COLO829 (cell line): Measurements from ENCODE around the gene RPL10.

Source experiments
- DNase-seq: peaks from one replicate; pipeline ENCODE4 v3.0.0; 2012; ENCODE audit warnings: low spot score

The RPL10 gene

GRCh38 chrX:154397888-154398667, at the start of gene RPL10:
RPL10 (plus strand) TSS chrX:154398377; CDS start chrX:154398520, 143 bp downstream.
- DNase-seq = peak; percentile 98

GRCh38 chrX:154348646-154349358, 49.4 kb upstream of the RPL10 start:
- no peak for DNase-seq

GRCh38 chrX:154349359-154349935, 48.7 kb upstream of the RPL10 start:
- no peak for DNase-seq

- DNase-seq = no peak
Measured at GRCh38 chrX:154349979-154350378, 48.2 kb upstream of the RPL10 start.

GRCh38 chrX:154350429-154351182, 47.6 kb upstream of the RPL10 start:
- no peak for DNase-seq

- DNase-seq = no peak
Measured at GRCh38 chrX:154351183-154352011, 46.8 kb upstream of the RPL10 start.

GRCh38 chrX:154352012-154352401, 46.2 kb upstream of the RPL10 start:
- DNase-seq = no peak

- no peak for DNase-seq
Measured at GRCh38 chrX:154352466-154352865, 45.7 kb upstream of the RPL10 start.

- no peak for DNase-seq
Measured at GRCh38 chrX:154353172-154353843, 44.9 kb upstream of the RPL10 start.

GRCh38 chrX:154354013-154354412, 44.2 kb upstream of the RPL10 start:
- DNase-seq = no peak

GRCh38 chrX:154354516-154354915, 43.7 kb upstream of the RPL10 start:
- DNase-seq = no peak

- DNase-seq = no peak
Measured at GRCh38 chrX:154355094-154355775, 42.9 kb upstream of the RPL10 start.

GRCh38 chrX:154355776-154356140, 42.4 kb upstream of the RPL10 start:
- DNase-seq = no peak

GRCh38 chrX:154356596-154356995, 41.6 kb upstream of the RPL10 start:
- DNase-seq = no peak

- DNase-seq = no peak
Measured at GRCh38 chrX:154357205-154357604, 41.0 kb upstream of the RPL10 start.

GRCh38 chrX:154358011-154358410, 40.2 kb upstream of the RPL10 start:
- DNase-seq = no peak

GRCh38 chrX:154358829-154359228, 39.3 kb upstream of the RPL10 start:
- no peak for DNase-seq

- DNase-seq = no peak
Measured at GRCh38 chrX:154359362-154360154, 38.6 kb upstream of the RPL10 start.

GRCh38 chrX:154360155-154360713, 37.9 kb upstream of the RPL10 start:
- DNase-seq = no peak
